HG02943 (cell line): ENCODE data around the gene GPRIN2.
"Not testable (repeated sequence)": the region's sequence is repeated elsewhere in the genome, so short reads cannot be mapped to it uniquely, and the experiment has no call there.

Experiments used
- ATAC-seq: cut with Tn5 transposase; IDR thresholded peaks from one replicate; pipeline ENCODE4 v1.9.1; 2021; ENCODE audit warnings: mild to moderate bottlenecking, low read depth, moderate library complexity; ENCODE audit not compliant: unreplicated experiment

Gene GPRIN2

GRCh38 chr10:46556515-46557318 lies at the start of gene GPRIN2:
Gene GPRIN2, minus strand, starts transcription at chr10:46556658. Its CDS starts 5,922 bp downstream, at chr10:46550736.
- ATAC-seq = no peak

DNA sequence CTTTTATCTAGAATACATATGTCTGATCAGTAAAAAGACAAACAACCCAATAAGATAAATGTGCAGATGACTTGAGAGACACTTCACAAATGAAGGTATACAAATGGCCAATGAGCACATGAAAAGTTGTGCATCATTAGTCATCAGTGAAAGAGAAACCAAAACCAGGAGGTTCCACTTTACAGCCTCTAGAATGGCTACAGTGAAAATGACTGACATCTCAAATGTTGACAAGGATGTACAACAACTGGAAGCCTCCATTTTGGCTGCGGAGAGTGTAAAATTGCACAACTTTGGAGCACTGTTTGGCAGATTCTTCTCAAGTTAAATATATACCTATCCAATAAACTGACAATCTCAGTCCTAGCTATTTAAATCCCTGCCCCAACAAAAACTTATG lies 44.1 kb upstream of the GPRIN2 start:
- not testable (repeated sequence) for ATAC-seq

- ATAC-seq = peak; percentile 83
Measured at GRCh38 chr10:46597616-46598246, 41.3 kb upstream of the GPRIN2 start.

DNA sequence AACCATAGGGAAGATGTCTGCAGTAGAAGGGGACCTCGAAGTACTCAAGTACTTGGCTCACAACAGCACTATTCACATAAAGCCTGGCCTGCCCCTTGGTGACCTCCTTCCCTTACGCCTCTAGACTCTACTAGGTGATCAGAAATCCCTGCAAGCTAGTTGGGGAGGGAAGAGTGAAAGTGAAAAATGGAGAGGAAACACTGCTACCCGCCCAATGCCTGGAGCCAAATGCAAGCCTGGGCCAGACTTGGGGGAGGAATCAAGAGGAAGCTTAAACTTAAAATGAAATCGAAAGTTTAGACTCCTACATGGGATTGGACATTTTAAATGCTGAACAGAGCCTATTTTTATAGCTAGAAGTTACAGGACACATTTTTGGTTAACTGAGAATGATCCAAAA lies 40.1 kb upstream of the GPRIN2 start:
- ATAC-seq = not testable (repeated sequence)

- not testable (repeated sequence) for ATAC-seq
Measured at GRCh38 chr10:46594453-46595063, 38.1 kb upstream of the GPRIN2 start.

DNA sequence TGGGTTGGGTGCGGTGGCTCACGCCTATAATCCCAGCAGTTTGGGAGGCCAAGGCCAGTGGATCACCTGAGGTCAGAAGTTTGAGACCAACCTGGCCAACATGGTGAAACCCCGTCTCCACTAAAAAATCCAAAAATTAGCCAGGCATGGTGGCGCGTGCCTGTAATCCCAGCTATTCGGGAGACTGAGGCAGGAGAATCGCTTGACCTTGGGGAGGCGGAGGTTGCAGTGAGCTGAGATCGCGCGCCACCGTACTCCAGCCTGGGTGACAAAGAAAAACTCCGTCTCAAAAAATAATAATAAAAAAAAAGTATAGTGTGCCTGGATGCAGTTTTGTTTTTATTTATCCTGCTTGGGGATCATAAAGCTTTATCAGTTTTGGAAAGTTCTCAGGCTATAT lies 36.8 kb upstream of the GPRIN2 start:
- not testable (repeated sequence) for ATAC-seq

- not testable (repeated sequence) for ATAC-seq
Measured at GRCh38 chr10:46591053-46591452, 34.6 kb upstream of the GPRIN2 start.

- ATAC-seq = not testable (repeated sequence)
Measured at GRCh38 chr10:46589589-46589988, 33.1 kb upstream of the GPRIN2 start.

GRCh38 chr10:46588221-46588620 lies 31.8 kb upstream of the GPRIN2 start:
- ATAC-seq = not testable (repeated sequence)

GRCh38 chr10:46587546-46587945 lies 31.1 kb upstream of the GPRIN2 start:
- not testable (repeated sequence) for ATAC-seq

- ATAC-seq = not testable (repeated sequence)
Measured at GRCh38 chr10:46585246-46585645, 28.8 kb upstream of the GPRIN2 start.

GRCh38 chr10:46584196-46584595 lies 27.7 kb upstream of the GPRIN2 start:
- ATAC-seq = not testable (repeated sequence)

DNA sequence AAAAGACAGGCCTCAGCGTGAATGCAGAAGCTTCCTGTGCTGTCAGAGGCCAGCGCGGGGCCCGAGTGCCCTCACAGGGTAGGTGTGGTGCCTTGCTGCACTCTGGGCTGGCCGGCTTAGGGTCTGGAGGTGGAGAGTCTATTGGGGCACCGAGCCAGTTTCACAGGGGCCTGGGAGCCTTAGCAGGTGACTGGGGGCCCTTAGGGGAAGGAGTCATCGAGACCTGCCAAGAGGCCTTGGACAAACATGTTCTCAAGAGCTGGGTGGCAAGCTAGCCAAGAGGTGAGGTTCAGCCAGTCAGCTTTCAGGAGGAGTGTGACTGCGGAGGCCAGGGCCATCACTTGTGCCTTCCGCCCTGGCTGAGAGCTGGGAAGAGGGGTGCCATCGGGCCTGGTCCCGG lies 26.1 kb upstream of the GPRIN2 start:
- ATAC-seq = not testable (repeated sequence)

GRCh38 chr10:46581997-46582396 lies 25.5 kb upstream of the GPRIN2 start:
- not testable (repeated sequence) for ATAC-seq

DNA sequence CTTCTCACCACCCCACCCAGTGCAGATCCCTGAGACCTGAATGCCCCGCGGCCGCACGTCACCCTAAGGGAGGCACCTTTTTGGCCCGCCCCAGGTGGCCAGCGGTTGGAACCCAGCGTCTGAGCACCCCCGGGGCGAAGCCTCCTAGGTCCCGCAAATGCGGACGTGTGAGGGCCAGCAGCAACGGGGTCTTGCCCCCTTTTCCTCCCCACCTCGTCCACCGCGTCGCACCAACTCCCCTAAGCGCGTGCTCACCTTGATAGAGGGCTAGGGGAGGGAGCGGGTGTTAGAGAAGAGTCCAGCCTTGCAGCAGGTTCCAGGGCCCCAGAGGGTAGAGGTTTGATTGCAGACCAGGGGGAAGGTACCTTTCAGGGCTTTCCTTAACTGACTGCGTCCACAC lies 22.9 kb upstream of the GPRIN2 start:
- not testable (repeated sequence) for ATAC-seq

GRCh38 chr10:46578474-46579178 lies 22.2 kb upstream of the GPRIN2 start, which contains the start of gene SYT15:
Gene SYT15, plus strand, starts transcription at chr10:46579128. Its CDS starts 41 bp downstream, at chr10:46579169.
- ATAC-seq = not testable (repeated sequence)

DNA sequence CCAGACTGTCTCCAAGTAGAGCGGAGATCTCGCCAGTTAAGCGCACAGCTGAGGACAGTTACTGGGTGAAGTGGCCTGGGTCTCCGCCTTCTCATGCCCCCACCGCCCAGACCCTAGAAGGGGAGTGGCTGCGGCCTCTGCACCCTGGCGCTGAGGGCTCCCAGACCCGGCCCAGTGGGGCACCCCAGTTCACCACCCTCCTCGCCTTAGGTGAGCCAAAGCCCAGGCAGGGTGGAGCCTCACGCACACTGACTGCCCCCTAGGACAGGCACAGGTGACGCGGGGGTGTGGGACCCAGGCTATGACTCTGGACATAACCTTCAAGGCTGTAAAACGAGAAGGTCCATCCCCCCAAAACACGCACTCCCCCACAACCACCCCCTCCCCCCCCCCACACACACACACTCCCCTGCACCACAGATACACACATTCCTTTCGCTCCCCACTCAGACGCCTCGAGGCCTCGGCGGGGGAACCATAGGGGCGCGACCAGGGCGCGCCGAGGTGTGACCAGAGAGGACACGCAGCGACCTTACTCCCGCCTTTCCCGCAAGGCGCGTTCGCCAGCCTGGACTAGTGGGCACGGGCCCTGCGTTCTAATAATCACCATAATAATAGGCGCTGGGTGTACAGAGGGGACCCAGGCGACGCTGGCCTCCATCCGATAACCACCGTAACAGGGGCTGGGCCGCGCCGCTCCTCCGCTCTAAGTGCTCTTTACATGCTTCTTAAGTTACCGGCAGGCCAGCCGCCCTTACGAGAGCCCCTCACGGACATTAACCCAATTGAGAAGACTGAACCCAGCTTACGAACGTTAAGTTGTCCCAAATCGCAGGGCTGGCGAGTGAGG lies 21.4 kb upstream of the GPRIN2 start:
- not testable (repeated sequence) for ATAC-seq

GRCh38 chr10:46573884-46574283 lies 17.4 kb upstream of the GPRIN2 start:
- not testable (repeated sequence) for ATAC-seq

DNA sequence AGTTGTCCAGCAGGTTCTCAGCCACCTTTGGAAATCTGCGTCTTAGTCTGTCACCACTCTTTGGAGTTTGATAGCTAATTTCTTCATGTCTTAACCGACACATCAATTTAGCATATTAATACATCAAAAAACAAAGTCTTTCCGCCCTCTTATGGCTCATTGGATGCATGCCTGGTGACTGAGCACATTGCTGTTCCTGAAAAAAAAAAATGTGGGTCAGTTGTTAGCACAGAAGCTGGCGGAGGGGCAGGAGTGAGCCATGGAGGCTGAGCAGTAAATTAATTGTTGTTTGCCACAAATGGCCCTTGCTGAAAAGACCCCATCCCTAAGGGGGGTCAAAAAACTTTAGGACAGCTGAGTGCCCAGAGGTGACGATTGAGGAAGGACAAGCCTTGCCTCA lies 16.9 kb upstream of the GPRIN2 start:
- not testable (repeated sequence) for ATAC-seq

DNA sequence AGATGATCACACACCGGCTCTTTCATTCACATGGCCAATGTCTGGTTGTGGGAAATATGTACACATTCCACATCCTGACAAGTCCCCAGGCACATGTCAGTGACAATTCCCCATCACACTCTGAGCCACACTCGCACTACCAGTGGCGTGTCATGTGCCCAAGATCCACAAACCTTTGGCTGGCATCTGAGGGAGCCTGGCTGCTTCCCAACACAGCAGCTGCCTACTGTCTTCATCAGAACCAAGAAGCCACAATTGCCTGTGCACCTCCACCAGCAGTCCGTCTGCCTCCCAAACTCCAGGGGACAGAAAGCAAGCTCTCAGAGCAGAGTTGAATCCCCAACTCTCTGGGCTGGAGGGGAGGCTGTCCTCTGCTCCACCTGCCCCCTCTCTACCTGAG lies 16.3 kb upstream of the GPRIN2 start:
- not testable (repeated sequence) for ATAC-seq
